Measurements from ENCODE around the gene TBC1D21.

The TBC1D21 gene

DNA sequence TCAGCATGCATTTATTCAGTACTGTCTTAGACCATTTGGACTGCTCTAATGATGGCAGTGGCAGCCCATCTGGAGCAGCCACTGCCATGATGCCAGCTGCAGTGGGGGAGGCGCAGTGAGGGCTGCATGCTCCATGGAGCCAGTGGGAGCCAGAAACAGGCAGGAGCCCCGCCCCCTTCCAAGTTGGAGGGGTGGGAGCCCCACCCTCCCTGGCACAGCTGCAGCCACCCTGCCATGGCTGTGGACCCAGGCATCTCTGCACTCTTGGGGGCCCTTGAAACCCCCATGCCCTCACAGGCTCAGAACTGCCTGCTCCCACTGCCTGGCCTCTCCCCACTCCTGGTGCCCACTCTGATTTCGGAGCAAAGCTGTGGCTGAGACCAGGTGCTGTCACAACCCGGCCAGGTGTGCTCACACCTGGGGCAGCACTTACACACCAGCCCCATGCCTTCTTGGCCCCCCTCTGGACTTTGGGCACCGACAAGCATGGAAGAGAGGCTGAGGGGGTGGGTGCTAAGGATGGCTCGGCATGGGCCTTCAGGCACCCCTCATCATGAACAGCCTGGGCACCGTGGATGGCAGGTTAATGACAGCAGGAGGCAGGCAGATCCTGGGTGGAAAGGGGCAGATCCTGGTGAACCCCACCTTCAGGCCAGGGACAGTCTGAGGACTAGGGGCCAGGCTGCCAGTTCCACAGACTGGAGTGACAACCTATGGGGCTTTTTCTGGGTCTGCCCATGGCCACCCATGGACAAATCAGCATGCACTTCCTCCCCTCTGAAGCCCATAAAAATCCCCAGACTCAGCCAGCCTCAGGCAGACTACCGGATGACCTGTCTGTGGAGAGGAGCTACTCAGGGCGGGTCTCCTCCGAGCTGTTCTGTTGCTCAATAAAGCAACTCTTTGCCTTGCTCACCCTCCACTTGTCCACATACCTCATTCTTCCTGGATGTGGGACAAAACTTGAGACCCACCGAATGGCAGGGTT, 18.3 kb downstream of the TBC1D21 start:
- no peak for DNase-seq

GRCh38 chr15:73892446-73893226, 19.3 kb downstream of the TBC1D21 start:
- DNase-seq: no peak

- no peak for DNase-seq
Measured at GRCh38 chr15:73894133-73894814, 20.9 kb downstream of the TBC1D21 start.

DNA sequence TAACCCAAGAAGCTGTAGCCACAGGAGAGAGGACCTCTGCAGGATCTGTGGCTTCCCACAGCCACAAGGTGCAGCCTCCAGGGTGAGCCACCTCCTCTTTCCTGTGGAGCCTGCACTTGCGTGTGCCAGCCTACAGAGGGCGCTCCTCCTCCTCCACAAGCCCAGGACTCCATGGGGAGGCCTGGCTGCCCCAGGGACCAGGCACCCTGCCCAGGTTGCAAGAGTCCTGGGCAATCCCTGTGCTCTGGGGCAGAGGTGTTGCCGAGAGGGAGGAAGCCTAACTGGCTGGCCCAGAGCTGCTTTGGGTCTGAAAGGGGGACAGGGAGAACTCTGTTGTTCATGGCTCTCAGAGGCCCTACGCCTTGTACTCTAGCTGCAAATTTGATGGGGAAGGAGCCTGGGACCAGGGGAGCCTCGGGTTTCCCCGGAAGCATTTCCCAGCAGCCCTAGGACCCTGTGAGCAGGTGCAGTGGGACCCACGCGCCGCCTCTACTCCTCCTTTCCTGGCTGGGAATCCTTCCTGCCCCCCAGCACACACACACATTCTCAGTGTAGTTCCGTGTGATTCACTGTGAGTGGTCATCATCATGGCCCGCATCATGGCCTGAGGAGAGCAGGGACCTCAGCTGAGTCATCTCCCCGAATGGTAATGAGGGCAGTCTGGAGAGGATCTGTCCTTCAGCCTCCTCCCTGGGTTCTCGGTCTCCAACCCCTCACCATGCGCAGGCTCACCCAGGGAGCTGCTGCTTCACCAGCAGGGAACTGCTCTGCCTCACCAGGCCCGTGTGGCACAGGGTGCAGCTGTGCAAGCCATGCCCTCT, 24.3 kb downstream of the TBC1D21 start:
- DNase-seq: no peak

GRCh38 chr15:73899197-73900094, 26.1 kb downstream of the TBC1D21 start:
- no peak for DNase-seq

DNA sequence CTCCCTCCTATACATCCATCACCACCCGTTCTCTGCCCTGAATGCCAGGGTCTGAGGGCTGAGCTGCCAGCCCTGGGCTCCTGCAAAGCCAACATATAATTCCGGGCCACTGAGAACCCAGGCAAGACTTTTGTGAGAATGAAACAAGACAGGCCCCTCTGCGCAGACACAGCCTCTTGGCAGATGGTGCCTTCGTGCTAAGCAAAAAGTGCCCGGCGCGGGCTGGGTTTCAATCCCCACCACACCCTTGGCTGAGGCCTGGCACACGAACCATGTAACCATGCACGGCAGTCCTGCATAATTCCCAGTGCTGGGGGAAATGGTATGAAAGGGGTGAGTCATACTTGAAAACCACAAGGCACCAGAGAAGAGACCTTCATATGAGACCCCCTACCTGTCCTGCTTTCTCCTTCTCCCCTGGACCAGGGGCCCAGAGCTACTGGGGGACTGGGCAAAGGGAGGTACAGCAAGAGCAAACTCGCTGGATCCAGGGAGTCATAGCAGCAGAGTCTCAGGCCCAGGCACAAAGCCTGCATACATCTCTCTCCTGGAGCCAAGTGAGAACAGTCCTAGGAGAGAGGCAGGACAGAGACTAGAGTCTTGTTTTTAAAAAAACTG, 26.8 kb downstream of the TBC1D21 start:
- no peak for DNase-seq

DNA sequence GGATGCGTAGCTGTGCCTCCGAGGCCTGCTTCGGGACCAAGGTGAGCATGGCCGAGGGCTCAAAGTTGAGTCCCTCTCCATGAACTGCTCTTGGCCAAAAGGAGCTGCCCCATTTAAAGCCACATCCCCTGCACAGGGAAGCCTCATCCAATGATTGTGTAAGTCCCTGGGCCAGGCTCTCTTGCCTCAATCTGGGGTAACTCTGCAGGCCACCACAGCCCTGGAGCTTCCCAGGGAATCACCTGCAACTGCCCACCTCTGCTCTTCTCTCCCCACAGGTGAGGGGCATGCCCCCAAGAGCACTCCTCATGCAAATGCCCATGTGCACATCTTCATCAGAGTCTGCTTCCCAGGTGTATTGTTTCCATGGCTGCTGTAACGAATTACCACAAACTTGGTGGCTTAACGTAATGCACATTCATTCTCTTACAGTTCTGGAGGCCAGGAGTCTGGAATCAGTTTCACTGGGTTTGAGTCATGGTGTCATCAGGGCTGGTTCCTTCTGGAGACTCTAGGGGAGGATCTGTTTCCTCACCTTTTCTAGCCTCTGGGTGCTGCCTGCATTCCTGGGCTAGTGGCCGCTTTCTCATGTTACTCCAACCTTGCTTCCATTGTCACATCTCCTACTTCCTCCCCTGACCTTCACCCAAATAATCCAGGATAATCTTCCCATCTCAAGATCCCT, 27.9 kb downstream of the TBC1D21 start:
- DNase-seq: no peak

GRCh38 chr15:73902121-73903020, 29.0 kb downstream of the TBC1D21 start:
- no peak for DNase-seq

DNA sequence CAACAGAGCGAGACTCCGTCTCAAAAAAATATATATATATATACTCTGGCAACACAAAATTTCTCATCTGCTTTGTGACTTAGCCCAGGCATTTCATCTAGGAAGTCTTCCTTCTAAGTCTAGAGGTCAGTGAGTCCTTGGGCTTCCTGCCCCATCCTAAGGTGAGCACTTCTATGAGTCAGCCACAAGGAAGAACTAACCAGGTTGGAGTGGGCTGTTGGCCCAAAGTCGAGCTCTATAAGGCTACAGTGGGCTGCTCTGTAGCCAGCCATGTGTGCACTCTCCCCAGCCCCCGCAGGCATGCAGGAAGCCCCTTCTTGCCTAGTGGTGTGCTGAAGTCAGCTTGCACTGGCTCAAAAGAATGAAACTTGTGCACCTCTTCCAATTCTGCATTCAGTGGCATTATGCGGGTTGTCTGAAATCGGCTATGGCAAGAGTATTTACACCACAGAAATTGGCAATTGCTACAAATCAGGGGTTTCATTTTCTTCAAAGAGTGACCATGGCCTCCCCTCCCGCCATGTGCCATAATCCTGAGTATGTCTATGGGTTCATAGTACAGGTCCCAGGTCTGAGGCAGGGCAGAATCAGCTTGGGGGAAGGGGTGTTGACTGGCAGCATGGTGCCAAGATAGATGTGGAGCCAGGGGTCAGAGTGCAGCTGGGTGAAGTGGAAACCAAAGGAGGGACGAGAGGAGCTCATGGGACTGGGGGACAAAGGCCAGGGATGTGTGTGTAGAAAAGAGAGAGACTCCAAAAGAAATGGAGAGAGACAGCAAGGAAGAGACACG, 30.9 kb downstream of the TBC1D21 start:
- no peak for DNase-seq

DNA sequence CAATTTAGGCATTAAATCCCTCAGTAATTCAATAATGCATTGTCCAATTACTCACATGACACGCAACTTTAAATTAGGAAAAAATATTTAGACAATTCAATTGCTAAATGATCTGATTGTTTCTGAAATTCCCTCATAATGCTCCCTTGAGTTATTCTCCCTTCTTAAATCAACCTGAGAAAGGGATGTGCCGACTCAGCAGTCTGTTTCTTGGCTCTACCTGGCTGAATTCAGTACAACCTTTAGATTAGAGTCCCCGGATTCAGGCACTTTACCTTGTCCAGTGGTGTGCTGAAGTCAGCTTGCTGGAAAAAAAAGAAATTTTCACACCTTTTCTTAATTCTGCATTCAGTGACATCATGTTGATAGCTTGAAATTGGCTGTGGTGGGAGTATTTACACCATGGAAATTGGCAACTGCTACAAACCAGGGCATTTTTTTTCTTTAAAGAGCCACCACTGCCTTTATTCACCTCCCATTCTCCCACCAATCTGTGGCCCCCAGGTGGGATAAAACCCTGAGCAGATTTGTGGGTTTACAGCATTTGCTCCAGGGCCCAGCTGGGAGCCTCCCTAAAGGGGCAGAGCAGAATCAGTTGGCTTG, 32.0 kb downstream of the TBC1D21 start:
- no peak for DNase-seq

- no peak for DNase-seq
Measured at GRCh38 chr15:73906346-73907034, 33.1 kb downstream of the TBC1D21 start.

DNA sequence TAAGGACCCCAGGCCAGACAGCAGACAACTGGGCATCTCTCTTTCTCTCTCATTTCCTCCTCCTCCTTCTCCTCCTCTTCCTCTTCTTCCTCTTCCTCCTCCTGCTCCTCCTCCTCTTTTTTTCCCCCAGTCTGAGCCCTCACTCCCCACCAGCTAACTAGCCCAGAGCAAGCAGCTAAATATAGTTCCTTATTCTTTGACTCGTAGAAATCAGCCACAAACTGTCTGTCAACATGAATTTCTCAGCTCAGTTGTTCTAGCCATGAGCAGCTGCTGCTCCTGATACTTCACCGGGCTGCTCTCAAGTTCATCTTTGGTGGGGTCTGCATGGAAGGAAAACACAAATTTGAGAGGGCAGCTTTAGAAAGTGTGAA, 33.7 kb downstream of the TBC1D21 start:
- DNase-seq: no peak

- DNase-seq: peak; percentile 24
Measured at GRCh38 chr15:73908030-73908821, 34.9 kb downstream of the TBC1D21 start.

DNA sequence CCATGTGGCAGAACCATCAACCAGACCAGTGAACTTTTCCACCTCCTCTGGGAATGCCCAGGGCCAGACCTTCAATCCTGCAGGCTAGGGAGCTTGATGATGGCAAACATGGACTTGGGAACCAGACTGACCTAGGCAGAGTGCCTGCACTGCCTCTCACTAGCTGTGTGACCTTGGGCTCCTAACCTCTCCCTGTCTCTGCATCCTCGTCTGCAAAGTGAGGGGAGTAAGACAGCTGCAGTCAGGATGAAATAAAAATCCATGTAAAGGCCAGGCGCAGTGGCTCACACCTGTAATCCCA, 35.4 kb downstream of the TBC1D21 start:
- DNase-seq: no peak

DNA sequence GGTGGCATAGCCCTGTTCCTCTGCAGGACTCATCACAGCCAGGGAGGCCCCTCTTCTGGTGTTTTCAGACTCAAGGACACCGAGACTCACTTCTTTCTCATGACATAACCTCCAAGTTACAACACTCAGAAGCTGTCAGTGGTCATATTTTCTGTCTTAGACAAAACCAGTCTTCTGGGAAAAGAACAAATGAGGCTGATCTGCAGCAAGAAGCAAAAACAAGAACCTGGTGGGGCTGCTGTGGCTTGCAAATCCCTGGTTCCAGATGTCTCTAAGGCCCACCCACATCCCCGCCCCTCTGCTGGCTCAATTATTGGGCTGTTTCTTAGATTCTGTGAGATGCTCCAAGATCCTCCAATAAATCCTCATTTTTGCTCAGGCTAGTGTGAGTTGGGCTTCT, 36.3 kb downstream of the TBC1D21 start:
- no peak for DNase-seq

DNA sequence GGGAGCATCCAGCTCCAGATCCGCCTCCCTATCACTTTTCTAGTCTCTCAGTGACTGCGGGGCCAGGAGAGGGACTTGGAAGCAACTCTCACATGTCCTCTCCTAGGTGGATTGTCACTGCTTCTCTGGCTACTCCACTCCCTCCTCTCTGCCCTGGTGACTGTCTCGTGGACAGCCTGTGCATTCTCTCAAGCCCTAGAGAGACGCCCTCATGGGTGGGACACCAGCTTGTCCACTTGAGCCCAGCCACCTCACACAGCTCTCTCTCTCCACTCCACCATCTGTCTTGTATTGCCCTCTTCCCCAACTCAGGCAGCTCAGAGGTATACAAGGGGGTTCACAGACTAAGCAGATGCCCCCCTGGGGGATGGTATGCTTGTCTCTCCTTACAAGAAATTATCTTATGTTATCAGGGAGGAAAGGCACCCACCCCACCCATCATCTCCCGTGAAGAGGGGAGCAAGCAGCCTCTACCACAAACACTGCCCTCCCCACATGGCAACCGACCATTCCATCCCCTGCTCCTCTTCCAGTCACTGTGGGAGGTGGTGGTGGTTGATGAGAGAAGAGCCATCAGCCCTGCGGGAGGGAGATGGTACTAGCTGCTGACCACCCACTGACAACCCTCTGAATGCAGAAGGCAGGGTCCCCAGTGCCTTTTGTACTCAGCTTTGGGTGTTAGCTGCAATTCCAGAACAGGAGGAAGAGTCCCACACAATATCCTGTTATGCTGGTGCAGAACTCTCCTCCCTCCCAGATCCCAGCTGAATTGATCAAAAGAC, 37.3 kb downstream of the TBC1D21 start:
- no peak for DNase-seq

All from NCI-H2107 (cell line).